ENCODE measurements around the gene NCAPD2. TPM values are rescaled to one million over a fixed set of nuclear protein-coding genes. Genes with fewer than 3 reads are reported as not detected.

NCAPD2 gene
- polyA plus RNA-seq, 1 donor (not counting 4 experiments of a cell fraction or from before 2014, with no cell fraction given) = 33.7 TPM

- DNase-seq (ENCODE audit: low read depth, low spot score) (no peak), FAIRE-seq (no peak)
These were observed 55.2 kb downstream of the NCAPD2 start for GRCh38 chr12:6548966-6549683.

GRCh38 chr12:6549684-6550151 is 55.8 kb downstream of the NCAPD2 start:
- Histone ChIP-seq H3K36me3 (ENCODE audit: control insufficient read depth in 2 of 2, extremely low read depth in 1 of 2, insufficient read depth in 2 of 2, low read length in 2 of 2) (peaks cover 1 to 3% of the 10 kb centered on the region in 2 experiments), H3K9me1 (ENCODE audit: control insufficient read depth, extremely low read depth, insufficient read depth, low read length) (no peaks in the 10 kb centered on the region), H3K27me3 (ENCODE audit: control insufficient read depth, extremely low read depth, insufficient read depth, low read length) (no peaks in the 10 kb centered on the region), H3K79me2 (ENCODE audit: control insufficient read depth, insufficient read depth, low read length) (no peaks in the 10 kb centered on the region), H3K4me2 (ENCODE audit: control insufficient read depth, extremely low read depth, insufficient read depth, low read depth, low read length) (no peak overlapping the region), H4K20me1 (ENCODE audit: control insufficient read depth, extremely low read depth, insufficient read depth, low read length) (no peaks in the 10 kb centered on the region), H3K4me1 (ENCODE audit: control insufficient read depth, extremely low read depth, insufficient read depth, low read length) (peaks cover 50% of the 10 kb centered on the region), H3K9me3 (ENCODE audit: control insufficient read depth, low read depth, low read length) (no peaks in the 10 kb centered on the region), H3K27ac (ENCODE audit: control insufficient read depth, insufficient read depth, low read length) (no peak overlapping the region), H3K4me3 (ENCODE audit: control insufficient read depth in 2 of 3, extremely low read depth in 1 of 3, insufficient read depth in 2 of 3, low read depth in 1 of 3, low read length in 3 of 3) (no peak overlapping the region), H2AFZ (ENCODE audit: control insufficient read depth, low read length) (no peak overlapping the region), H3K9ac (ENCODE audit: control insufficient read depth, extremely low read depth, insufficient read depth, low read length) (no peak overlapping the region)
- DNase-seq (ENCODE audit: low read depth, low spot score) = no peak
- no peak for FAIRE-seq
- no peak for TF ChIP-seq EZH2 (IDR thresholded peaks at IDR 0.05; ENCODE audit: low read length)
- TF ChIP-seq CTCF (optimal IDR thresholded peaks at IDR 0.05 in 1 of 3, IDR thresholded peaks at IDR 0.05 in 1 of 3, conservative IDR thresholded peaks at IDR 0.05 in 1 of 3; ENCODE audit: extremely low read depth in 1 of 3, insufficient read depth in 2 of 3, low read length in 3 of 3) = no peak
- dilution Hi-C loops (cut with MboI; ENCODE audit: extremely low pct_ligation_motif_present, low sequenced_read_pairs) = no loop called here

More at GRCh38 chr12:6548966-6549683, 55.2 kb downstream of the NCAPD2 start:
- dilution Hi-C loops (cut with MboI; ENCODE audit: extremely low pct_ligation_motif_present, low sequenced_read_pairs) = no loop called here
- Histone ChIP-seq H3K4me3 (ENCODE audit: control insufficient read depth in 2 of 3, extremely low read depth in 1 of 3, insufficient read depth in 2 of 3, low read depth in 1 of 3, low read length in 3 of 3) (no peak overlapping the region), H3K79me2 (ENCODE audit: control insufficient read depth, insufficient read depth, low read length) (no peaks in the 10 kb centered on the region), H2AFZ (ENCODE audit: control insufficient read depth, low read length) (no peak overlapping the region), H3K9ac (ENCODE audit: control insufficient read depth, extremely low read depth, insufficient read depth, low read length) (no peak overlapping the region), H3K4me2 (ENCODE audit: control insufficient read depth, extremely low read depth, insufficient read depth, low read depth, low read length) (no peak overlapping the region), H3K36me3 (ENCODE audit: control insufficient read depth in 2 of 2, extremely low read depth in 1 of 2, insufficient read depth in 2 of 2, low read length in 2 of 2) (peaks cover 0 to 6% of the 10 kb centered on the region in 2 experiments), H3K9me3 (ENCODE audit: control insufficient read depth, low read depth, low read length) (no peaks in the 10 kb centered on the region), H3K4me1 (ENCODE audit: control insufficient read depth, extremely low read depth, insufficient read depth, low read length) (peaks cover 50% of the 10 kb centered on the region), H4K20me1 (ENCODE audit: control insufficient read depth, extremely low read depth, insufficient read depth, low read length) (no peaks in the 10 kb centered on the region), H3K27ac (ENCODE audit: control insufficient read depth, insufficient read depth, low read length) (no peak overlapping the region), H3K9me1 (ENCODE audit: control insufficient read depth, extremely low read depth, insufficient read depth, low read length) (no peaks in the 10 kb centered on the region), H3K27me3 (ENCODE audit: control insufficient read depth, extremely low read depth, insufficient read depth, low read length) (no peaks in the 10 kb centered on the region)
- TF ChIP-seq EZH2 (IDR thresholded peaks at IDR 0.05; ENCODE audit: low read length) (no peak), CTCF (optimal IDR thresholded peaks at IDR 0.05 in 1 of 3, IDR thresholded peaks at IDR 0.05 in 1 of 3, conservative IDR thresholded peaks at IDR 0.05 in 1 of 3; ENCODE audit: extremely low read depth in 1 of 3, insufficient read depth in 2 of 3, low read length in 3 of 3) (no peak)
